ENCODE measurements around the gene FOXK2.
"Not testable (repeated sequence)": the region's sequence is repeated elsewhere in the genome, so short reads cannot be mapped to it uniquely, and the experiment has no call there.

FOXK2 gene

GRCh38 chr17:82563745-82564144 lies 44.2 kb downstream of the FOXK2 start:
- not testable (repeated sequence) for DNase-seq (ENCODE audit: low spot score)

DNA sequence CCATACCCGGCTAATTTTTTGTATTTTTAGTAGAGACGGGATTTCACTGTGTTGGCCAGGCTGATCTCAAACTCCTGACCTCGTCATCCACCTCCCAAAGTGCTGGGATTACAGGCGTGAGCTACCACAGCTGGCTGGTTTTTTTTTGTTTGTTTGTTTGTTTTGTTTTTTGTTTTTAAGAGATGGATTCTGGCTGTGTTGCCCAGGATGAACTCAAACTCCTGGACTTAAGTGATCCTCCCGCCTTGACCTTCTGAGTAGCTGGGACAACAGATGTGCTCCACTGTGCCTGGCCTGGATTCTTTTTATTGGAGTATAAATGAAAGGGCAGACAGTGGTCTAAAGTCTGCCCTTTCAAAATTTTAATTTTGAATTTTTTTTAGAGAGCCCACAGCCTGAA lies 44.7 kb downstream of the FOXK2 start:
- DNase-seq (ENCODE audit: low spot score), result no peak

GRCh38 chr17:82565551-82565950 lies 46.0 kb downstream of the FOXK2 start:
- no peak for DNase-seq (ENCODE audit: low spot score)

DNA sequence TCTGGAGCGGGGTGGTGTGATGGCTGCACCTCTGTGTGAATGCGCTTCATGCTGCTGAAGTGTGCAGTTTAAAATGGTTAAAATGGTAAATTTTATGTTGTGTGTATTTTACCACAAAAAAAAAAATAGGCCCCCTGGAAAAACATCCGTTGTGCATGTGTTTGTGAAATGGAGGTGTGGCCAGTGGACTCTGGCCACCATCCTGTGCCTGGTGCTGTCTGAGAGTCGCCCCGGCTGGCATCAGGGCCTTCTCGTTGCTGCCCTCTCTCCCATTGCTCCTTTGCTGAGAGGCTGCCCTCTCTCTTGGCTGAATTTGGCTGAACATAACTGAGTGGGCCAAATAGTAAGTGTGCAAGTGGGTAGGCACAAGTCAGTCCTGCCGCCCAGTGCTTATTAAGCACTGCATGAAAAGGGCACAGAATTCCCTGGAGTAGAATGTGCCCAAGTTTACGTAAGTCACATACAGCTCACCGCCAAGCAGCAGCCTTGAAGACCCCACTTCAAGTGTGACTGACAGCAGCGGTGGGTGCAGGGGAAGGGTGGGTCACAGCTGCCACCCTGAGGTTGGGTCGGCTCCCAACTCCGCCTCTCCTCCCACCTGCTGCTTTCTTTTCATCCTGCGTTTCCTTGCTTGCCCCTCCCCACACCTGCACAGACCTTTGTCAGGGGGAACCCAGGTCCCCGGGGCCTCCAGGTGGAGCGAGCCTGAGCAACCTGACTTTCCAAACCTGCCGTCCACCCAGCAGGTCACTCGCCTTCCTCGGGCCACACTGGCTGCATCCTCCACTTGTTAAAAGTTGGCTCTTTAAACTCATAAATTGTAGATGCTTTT lies 46.8 kb downstream of the FOXK2 start:
- no peak for DNase-seq (ENCODE audit: low spot score)

GRCh38 chr17:82567286-82567685 lies 47.8 kb downstream of the FOXK2 start:
- no peak for DNase-seq (ENCODE audit: low spot score)

DNA sequence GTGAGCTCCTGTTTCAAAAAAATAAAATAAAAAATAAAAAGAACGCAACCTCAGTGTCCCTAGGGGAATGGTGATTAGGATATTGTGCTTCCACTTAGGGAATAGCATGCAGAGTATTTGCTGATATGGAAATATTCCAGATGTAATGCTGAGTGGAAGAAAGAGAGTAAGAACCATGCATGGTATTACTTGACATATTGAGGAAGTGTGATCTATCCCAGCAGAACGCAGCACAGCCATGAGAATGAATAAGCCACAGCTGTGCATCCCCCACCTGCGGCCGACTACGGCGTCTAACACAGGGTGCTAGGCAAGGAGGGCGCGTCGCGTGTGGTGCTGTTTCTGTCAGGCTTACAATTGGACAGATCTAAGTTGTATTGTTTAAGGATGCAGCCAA lies 49.5 kb downstream of the FOXK2 start:
- no peak for DNase-seq (ENCODE audit: low spot score)

- DNase-seq (ENCODE audit: low spot score), result no peak
Observed at GRCh38 chr17:82569621-82570020, 50.1 kb downstream of the FOXK2 start.

GRCh38 chr17:82570277-82570676 lies 50.7 kb downstream of the FOXK2 start:
- no peak for DNase-seq (ENCODE audit: low spot score)

DNA sequence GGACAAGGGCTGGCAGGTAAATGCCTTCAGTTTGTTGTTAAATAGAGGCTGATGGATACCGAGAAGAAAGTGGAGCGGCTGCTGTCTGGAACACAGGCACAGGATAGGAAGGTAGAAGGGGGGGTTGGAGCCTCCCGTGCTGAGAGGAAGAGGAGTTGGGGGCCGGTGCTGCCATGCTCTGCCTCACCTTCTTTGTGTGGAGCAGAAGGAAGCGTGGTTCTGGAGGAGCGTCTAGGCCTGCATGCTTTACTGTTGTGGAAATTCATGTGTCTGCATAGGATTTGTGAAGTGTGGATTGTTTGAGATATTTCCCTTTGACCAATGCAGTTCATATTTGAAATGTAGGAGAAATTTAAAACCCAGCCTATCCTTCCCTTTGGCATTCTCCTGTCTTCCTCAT lies 52.3 kb downstream of the FOXK2 start:
- no peak for DNase-seq (ENCODE audit: low spot score)

GRCh38 chr17:82574041-82574440 lies 54.5 kb downstream of the FOXK2 start:
- DNase-seq (ENCODE audit: low spot score), result no peak

GRCh38 chr17:82575581-82576221 lies 56.2 kb downstream of the FOXK2 start:
- DNase-seq (ENCODE audit: low spot score), result not testable (repeated sequence)

DNA sequence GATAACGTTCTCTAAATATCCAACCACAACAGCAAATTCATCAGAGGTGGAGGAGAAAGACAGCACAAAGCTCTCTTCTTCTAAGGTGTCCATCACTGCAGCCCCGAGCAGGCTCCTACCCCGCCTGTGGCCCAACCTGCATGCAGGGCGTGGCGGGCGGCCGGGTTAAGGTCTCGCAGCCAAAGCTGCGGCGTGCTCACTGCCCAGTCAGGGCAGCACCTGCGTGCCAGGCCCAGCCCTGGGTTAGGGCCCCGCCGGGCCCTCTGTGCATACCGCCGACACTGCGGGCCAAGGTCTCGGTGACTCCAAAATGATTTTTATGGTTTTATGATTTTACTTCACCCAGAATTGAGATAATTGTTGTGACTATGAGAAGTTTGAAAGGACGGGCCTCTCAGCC lies 57.8 kb downstream of the FOXK2 start:
- DNase-seq (ENCODE audit: low spot score), result no peak

- not testable (repeated sequence) for DNase-seq (ENCODE audit: low spot score)
Observed at GRCh38 chr17:82579969-82580368, 60.4 kb downstream of the FOXK2 start.

GRCh38 chr17:82582213-82582612 lies 62.7 kb downstream of the FOXK2 start:
- no peak for DNase-seq (ENCODE audit: low spot score)

DNA sequence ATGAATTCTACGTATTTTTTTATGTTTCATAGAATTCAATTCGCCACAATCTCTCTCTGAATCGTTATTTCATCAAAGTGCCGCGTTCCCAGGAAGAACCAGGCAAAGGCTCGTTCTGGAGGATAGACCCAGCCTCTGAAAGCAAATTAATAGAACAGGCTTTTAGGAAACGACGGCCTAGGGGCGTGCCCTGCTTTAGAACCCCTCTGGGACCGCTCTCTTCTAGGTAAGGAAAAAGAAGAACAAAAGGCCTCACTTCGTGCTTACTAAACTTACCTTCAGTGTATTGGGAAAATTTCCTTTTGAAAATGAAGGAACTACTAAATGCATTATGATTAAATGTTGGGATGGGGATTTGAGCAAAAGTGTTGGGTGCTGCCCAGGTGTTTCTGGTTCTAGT lies 63.2 kb downstream of the FOXK2 start:
- DNase-seq (ENCODE audit: low spot score), result no peak

- no peak for DNase-seq (ENCODE audit: low spot score)
Observed at GRCh38 chr17:82583720-82584234, 64.2 kb downstream of the FOXK2 start.

GRCh38 chr17:82585935-82586575 lies 66.5 kb downstream of the FOXK2 start:
- not testable (repeated sequence) for DNase-seq (ENCODE audit: low spot score)

DNA sequence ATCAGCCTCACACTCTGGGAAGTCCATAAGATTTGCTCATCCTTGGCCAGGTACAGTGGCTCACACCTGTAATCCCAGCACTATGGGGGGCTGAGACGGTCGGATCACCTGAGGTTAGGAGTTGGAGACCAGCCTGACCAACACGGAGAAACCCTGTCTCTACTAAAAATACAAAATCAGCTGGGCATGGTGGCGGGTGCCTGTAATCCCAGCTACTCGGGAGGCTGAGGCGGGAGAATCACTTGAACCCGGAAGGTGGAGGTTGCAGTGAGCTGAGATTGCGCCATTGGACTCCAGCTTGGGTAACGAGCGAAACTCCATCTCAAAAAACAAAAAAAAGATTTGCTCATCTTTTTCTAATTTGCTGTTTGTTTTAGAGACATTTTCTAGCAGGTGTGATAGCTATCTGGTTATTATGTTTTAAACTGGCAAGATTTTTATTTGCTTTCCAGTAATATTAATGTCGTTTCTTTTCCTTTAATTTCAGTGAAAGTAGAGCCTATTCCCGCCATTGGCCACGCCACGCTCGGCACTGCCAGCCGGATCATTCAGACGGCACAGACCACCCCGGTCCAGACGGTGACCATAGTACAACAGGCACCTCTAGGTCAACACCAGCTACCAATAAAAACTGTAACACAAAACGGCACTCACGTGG lies 67.2 kb downstream of the FOXK2 start:
- no peak for DNase-seq (ENCODE audit: low spot score)

DNA sequence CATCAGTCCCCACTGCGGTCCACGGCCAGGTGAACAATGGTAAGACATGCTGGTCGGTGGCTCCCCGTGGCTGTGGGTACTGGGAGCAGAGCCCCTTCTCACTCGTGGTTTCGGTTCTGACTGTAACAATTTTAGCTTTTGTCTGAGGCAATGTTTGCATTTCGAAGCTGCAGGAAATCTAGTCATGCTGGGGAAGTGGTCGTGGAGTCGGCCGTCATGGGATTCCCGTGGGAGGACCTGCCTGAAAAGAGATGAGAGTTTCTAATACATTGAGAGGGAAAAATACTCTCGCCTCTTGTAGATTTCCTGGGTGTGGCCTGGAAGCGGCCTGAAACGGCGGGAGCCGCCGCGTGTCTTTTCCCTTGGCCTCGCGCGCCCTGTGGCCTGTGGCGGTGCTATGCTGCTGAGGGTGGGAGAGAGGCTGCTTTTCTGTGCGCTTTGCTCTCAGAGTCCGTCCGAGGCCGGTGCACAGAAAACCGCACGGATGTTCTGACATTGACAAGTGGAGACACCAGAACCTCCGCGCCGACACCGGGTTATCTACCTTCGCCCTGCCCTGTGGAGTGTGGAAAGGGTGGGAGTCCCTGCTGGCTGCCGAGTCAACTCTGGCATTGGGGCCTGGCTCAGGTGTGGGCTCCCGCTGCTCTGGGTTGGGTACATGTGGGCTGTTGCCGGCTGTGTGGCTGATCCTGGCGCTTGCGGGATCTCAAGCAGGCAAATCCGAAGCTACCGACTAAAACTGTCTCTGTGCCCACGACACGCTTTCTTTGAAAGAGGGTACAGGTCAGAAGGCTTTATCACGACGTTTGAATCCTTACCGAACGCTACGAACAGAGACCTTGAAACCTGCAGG lies 67.9 kb downstream of the FOXK2 start:
- no peak for DNase-seq (ENCODE audit: low spot score)

- DNase-seq (ENCODE audit: low spot score), result no peak
Observed at GRCh38 chr17:82588266-82589175, 69.0 kb downstream of the FOXK2 start.

GRCh38 chr17:82589851-82590180 lies 70.3 kb downstream of the FOXK2 start:
- DNase-seq (ENCODE audit: low spot score), result no peak
